ENCODE data around the gene CEP112. TPM values are rescaled to one million over a fixed set of nuclear protein-coding genes. Genes with fewer than 3 reads are reported as not detected.

Gene CEP112
- total and polyA plus RNA-seq, 2 experiments from 2014 or later: 4.0 to 4.3 TPM

DNA sequence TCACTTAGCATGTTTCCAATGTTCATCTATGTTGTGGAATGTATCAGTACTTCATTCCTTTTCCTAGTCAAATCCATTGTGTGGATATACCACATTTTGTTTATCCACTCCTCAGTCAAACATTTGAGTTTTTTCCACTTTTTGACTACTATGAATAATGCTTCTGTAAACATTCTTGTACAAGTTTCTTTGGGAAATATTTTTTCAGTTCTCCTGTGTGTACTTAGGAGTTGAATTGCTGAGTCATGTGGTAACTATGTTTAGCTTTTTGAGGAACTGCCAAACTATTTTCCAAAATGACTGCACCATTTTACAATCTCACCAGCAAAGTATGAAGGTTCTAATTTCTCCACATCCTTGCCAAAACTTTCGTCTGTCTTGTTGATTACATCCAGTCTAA is 406.8 kb downstream of the CEP112 start (continued):
- TF ChIP-seq ZNF331 (CRISPR knock-in tag; IDR thresholded peaks at IDR 0.05; ENCODE audit: low read depth) (no peak), EZH2 (IDR thresholded peaks at IDR 0.05; ENCODE audit: low read depth, unreplicated experiment) (no peak), POLR2AphosphoS5 (IDR thresholded peaks at IDR 0.05; ENCODE audit: low read depth) (no peak), STAT1 (IDR thresholded peaks at IDR 0.05; ENCODE audit: unreplicated experiment) (no peak), EZH2phosphoT487 (IDR thresholded peaks at IDR 0.05; ENCODE audit: unreplicated experiment) (no peak), CREB1 (CRISPR knock-in tag; IDR thresholded peaks at IDR 0.05; ENCODE audit: low read depth) (no peak), NANOG (IDR thresholded peaks at IDR 0.05; ENCODE audit: borderline replicate concordance) (no peak), JUNB (IDR thresholded peaks at IDR 0.05; ENCODE audit: unreplicated experiment) (no peak), CTCF (conservative IDR thresholded peaks at IDR 0.05; ENCODE audit: low read depth in 2 of 2) (no peak)
- TF ChIP-seq, protein P1, sequence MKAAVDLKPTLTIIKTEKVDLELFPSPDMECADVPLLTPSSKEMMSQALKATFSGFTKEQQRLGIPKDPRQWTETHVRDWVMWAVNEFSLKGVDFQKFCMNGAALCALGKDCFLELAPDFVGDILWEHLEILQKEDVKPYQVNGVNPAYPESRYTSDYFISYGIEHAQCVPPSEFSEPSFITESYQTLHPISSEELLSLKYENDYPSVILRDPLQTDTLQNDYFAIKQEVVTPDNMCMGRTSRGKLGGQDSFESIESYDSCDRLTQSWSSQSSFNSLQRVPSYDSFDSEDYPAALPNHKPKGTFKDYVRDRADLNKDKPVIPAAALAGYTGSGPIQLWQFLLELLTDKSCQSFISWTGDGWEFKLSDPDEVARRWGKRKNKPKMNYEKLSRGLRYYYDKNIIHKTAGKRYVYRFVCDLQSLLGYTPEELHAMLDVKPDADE (IDR thresholded peaks at IDR 0.05): no peak
- TF ChIP-seq, protein P2, sequence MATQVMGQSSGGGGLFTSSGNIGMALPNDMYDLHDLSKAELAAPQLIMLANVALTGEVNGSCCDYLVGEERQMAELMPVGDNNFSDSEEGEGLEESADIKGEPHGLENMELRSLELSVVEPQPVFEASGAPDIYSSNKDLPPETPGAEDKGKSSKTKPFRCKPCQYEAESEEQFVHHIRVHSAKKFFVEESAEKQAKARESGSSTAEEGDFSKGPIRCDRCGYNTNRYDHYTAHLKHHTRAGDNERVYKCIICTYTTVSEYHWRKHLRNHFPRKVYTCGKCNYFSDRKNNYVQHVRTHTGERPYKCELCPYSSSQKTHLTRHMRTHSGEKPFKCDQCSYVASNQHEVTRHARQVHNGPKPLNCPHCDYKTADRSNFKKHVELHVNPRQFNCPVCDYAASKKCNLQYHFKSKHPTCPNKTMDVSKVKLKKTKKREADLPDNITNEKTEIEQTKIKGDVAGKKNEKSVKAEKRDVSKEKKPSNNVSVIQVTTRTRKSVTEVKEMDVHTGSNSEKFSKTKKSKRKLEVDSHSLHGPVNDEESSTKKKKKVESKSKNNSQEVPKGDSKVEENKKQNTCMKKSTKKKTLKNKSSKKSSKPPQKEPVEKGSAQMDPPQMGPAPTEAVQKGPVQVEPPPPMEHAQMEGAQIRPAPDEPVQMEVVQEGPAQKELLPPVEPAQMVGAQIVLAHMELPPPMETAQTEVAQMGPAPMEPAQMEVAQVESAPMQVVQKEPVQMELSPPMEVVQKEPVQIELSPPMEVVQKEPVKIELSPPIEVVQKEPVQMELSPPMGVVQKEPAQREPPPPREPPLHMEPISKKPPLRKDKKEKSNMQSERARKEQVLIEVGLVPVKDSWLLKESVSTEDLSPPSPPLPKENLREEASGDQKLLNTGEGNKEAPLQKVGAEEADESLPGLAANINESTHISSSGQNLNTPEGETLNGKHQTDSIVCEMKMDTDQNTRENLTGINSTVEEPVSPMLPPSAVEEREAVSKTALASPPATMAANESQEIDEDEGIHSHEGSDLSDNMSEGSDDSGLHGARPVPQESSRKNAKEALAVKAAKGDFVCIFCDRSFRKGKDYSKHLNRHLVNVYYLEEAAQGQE (IDR thresholded peaks at IDR 0.05; ENCODE audit: unreplicated experiment): no peak

GRCh38 chr17:65783845-65784334 is 408.0 kb downstream of the CEP112 start:
- Mint-ChIP-seq H3K27ac (peak overlapping the region; percentile 9), H3K27me3 (ENCODE audit: insufficient read depth, low read depth, poor library complexity) (no peaks in the 10 kb centered on the region), H3K4me1 (peaks cover 5% of the 10 kb centered on the region; the same call in 2 of the 3 replicates), H3K4me3 (no peak overlapping the region), H3K36me3 (ENCODE audit: low read depth) (no peaks in the 10 kb centered on the region; the same call in 2 of the 3 replicates), H3K9me3 (no peaks in the 10 kb centered on the region)
- Histone ChIP-seq H3F3A (replicated peaks; ENCODE audit: low read depth) (no peaks in the 10 kb centered on the region), H3K27ac (ENCODE audit: low read depth) (no peak overlapping the region), H3K4me2 (no peak overlapping the region), H4K20me1 (replicated peaks; ENCODE audit: insufficient read depth) (no peaks in the 10 kb centered on the region), H3K36me3 (ENCODE audit: insufficient read depth) (no peaks in the 10 kb centered on the region), H3K9me2 (ENCODE audit: insufficient read depth) (peaks cover 5% of the 10 kb centered on the region; the same call in 1 of the 2 replicates), H2AFZ (no peak overlapping the region; the same call in 1 of the 2 replicates), H3K4me3 (no peak overlapping the region), H3K4me1 (ENCODE audit: insufficient read depth) (no peaks in the 10 kb centered on the region; the same call in 1 of the 2 replicates), H3K27me3 (ENCODE audit: insufficient read depth) (no peaks in the 10 kb centered on the region), H3K79me2 (replicated peaks; ENCODE audit: insufficient read depth) (no peaks in the 10 kb centered on the region)
- DNase-seq (ENCODE audit: low spot score) (no peak), ATAC-seq (no peak)
- no peak for TF ChIP-seq EZH2 (IDR thresholded peaks at IDR 0.05; ENCODE audit: low read depth, unreplicated experiment)
- no peak for TF ChIP-seq POLR2AphosphoS5 (IDR thresholded peaks at IDR 0.05; ENCODE audit: low read depth)
- no peak for TF ChIP-seq ZNF114 (CRISPR knock-in tag; IDR thresholded peaks at IDR 0.05)
- TF ChIP-seq, protein P3, sequence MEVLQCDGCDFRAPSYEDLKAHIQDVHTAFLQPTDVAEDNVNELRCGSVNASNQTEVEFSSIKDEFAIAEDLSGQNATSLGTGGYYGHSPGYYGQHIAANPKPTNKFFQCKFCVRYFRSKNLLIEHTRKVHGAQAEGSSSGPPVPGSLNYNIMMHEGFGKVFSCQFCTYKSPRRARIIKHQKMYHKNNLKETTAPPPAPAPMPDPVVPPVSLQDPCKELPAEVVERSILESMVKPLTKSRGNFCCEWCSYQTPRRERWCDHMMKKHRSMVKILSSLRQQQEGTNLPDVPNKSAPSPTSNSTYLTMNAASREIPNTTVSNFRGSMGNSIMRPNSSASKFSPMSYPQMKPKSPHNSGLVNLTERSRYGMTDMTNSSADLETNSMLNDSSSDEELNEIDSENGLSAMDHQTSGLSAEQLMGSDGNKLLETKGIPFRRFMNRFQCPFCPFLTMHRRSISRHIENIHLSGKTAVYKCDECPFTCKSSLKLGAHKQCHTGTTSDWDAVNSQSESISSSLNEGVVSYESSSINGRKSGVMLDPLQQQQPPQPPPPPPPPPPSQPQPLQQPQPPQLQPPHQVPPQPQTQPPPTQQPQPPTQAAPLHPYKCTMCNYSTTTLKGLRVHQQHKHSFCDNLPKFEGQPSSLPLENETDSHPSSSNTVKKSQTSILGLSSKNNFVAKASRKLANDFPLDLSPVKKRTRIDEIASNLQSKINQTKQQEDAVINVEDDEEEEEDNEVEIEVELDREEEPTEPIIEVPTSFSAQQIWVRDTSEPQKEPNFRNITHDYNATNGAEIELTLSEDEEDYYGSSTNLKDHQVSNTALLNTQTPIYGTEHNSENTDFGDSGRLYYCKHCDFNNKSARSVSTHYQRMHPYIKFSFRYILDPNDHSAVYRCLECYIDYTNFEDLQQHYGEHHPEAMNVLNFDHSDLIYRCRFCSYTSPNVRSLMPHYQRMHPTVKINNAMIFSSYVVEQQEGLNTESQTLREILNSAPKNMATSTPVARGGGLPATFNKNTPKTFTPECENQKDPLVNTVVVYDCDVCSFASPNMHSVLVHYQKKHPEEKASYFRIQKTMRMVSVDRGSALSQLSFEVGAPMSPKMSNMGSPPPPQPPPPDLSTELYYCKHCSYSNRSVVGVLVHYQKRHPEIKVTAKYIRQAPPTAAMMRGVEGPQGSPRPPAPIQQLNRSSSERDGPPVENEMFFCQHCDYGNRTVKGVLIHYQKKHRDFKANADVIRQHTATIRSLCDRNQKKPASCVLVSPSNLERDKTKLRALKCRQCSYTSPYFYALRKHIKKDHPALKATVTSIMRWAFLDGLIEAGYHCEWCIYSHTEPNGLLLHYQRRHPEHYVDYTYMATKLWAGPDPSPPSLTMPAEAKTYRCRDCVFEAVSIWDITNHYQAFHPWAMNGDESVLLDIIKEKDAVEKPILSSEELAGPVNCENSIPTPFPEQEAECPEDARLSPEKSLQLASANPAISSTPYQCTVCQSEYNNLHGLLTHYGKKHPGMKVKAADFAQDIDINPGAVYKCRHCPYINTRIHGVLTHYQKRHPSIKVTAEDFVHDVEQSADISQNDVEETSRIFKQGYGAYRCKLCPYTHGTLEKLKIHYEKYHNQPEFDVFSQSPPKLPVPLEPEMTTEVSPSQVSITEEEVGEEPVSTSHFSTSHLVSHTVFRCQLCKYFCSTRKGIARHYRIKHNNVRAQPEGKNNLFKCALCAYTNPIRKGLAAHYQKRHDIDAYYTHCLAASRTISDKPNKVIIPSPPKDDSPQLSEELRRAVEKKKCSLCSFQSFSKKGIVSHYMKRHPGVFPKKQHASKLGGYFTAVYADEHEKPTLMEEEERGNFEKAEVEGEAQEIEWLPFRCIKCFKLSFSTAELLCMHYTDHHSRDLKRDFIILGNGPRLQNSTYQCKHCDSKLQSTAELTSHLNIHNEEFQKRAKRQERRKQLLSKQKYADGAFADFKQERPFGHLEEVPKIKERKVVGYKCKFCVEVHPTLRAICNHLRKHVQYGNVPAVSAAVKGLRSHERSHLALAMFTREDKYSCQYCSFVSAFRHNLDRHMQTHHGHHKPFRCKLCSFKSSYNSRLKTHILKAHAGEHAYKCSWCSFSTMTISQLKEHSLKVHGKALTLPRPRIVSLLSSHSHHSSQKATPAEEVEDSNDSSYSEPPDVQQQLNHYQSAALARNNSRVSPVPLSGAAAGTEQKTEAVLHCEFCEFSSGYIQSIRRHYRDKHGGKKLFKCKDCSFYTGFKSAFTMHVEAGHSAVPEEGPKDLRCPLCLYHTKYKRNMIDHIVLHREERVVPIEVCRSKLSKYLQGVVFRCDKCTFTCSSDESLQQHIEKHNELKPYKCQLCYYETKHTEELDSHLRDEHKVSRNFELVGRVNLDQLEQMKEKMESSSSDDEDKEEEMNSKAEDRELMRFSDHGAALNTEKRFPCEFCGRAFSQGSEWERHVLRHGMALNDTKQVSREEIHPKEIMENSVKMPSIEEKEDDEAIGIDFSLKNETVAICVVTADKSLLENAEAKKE (CRISPR knock-in tag; IDR thresholded peaks at IDR 0.05): no peak
